GM12801 (cell line): ENCODE measurements around the gene SAMD8.

Experiments
- TF ChIP-seq, protein P1 (sequence below): IDR thresholded peaks from one replicate; pipeline ENCODE4 v1.5.1; 2011; ENCODE audit warnings: control low read depth; ENCODE audit not compliant: insufficient read length; ENCODE audit errors: extremely low read depth

SAMD8 gene

DNA sequence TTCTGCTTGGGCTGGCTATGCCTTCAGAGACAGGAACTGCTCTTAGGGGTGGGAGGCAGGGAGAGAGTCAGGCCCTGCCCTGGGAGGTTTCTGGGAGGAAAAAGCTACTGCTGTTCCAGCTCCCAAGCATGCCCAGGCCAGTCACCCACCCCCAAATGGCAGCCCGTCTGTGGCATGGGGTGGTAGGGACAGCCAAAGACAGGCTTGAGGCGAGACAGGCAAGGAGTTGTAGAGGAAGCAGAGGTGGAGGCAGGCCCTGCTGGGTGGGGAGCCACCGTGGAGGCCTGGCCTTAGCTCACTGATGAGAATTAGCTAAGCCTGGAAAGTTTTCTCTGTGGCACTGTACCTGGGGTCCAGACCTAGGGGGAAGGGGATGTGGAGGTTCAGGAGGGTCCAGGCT, 6.6 kb upstream of the SAMD8 start:
- TF ChIP-seq, protein P1, sequence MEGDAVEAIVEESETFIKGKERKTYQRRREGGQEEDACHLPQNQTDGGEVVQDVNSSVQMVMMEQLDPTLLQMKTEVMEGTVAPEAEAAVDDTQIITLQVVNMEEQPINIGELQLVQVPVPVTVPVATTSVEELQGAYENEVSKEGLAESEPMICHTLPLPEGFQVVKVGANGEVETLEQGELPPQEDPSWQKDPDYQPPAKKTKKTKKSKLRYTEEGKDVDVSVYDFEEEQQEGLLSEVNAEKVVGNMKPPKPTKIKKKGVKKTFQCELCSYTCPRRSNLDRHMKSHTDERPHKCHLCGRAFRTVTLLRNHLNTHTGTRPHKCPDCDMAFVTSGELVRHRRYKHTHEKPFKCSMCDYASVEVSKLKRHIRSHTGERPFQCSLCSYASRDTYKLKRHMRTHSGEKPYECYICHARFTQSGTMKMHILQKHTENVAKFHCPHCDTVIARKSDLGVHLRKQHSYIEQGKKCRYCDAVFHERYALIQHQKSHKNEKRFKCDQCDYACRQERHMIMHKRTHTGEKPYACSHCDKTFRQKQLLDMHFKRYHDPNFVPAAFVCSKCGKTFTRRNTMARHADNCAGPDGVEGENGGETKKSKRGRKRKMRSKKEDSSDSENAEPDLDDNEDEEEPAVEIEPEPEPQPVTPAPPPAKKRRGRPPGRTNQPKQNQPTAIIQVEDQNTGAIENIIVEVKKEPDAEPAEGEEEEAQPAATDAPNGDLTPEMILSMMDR: no peak

DNA sequence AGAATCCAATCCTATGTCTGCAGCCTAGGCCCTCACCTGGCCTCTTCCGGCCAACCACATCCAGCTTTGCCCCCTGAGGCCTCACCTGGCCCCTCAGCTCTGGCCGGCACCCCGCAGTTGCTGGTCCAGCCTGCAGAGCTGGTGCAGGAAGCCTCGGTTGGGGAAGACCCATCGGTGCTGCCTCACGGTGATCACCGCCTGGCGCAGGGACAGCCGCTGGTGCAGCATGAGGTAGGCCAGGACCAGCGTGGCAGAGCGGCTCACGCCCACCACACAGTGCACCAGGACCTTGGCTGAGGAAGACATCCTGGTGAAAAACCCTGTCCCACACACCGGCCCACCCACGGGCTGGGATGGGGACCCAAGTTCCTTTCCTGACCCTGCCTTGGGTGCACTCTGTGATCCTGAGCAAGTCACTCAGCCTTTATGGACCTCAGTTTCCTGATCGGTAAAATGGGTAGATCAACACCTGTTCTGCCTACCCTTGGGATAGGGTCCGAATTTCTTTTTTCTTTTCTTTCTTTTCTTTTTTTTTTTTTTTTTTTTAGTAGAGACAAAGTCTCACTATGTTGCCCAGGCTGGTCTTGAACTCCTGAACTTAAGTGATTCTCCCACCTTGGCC, 5.8 kb upstream of the SAMD8 start:
- TF ChIP-seq, protein P1: no peak

DNA sequence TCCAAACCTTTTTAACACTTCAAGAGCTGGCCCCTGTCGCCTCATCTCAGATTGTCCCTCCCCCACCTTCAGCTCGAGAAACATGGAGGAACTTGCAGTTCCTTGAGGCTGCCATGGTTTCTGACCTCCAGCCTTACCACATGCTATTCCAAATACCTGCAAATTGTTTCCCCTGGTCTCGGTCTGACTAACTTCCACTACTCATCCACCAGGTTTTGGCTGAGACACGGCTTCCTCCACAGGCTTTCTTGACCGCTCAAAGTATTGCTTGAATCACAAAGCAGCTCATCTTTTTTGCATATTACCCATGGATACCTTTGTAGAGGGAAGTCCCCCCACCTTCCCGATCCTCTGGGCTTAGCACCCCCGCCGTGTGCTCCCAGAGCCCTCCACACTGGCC, 5.2 kb upstream of the SAMD8 start:
- TF ChIP-seq, protein P1: no peak

DNA sequence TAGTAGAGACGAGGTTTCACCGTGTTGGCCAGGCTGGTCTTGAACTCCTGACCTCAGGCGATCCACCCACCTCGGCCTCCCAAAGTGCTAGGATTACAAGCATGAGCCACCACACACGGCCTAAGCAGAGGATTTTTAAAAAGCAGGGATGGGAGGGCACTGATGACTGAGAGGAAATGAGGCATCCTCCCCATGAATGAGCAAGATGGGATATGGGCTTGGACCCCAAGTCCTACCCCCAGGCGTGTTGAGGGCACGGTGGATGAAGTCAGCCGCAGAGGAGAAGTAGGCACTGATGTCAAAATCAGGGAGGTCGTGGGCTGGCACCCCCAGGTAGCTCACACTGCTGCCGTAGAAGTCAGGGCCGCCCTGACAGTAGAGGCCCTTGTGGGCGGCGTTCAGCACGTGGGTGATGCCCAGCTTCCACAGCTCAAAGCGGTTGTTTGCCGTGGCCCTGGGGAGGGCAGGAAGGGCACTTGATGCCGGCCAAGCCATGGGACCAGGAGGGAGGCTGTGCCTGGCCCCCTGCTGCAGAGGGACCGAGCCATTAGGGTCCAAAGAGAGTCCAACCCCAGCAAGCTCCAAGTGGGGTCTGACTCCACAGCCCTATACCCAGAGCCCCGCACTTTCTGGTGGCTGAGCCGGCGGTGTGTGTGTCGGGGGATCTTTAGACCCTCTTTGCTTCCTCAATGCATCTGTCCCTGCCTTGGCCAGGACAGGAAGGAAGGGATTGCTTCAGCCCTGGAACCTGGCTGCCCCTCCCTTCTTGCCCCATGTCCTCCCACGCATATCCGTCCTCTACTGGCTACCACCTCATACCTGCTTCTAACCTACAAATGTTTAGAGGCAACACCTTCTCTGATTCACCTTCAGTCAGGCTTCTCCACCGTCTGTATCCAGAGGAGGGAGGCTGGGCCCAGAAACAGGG, 3.4 kb upstream of the SAMD8 start:
- TF ChIP-seq, protein P1: no peak

DNA sequence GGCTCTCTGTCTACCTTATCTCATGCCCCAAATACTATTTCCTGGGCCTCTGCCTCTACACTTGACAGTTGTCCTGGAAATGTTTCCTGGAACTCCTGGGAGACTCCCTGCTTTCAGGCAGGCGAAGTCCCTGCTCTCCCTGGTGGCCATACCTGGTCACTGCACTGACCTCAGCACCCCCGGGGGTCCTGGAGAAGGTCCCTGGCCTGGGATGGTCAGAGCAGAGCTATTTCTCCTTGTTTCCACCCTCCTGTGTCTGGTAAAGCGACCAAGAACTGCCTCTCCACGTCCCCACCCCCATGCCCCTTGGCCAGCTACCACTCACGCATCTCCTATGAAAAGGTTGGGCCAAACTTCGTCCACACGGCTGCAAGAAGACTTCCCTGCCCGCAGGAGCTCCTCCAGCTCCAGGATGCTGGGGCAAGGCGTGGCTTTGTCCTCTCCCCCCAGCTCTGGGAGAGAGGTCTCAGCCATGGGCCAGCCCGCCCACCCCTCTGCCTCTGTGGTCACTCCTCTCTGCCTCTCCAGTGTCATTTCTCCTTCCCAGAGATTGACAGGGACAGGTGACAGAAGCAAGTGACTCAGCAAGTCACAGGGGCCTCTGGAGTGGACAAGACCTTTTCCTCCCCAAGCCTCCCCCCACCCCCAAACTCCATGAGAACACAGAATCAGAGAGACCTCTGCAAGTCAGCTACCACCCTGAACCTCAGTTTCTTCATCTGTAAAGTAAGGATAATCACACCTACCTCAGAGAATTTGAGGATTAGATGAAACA, 2.6 kb upstream of the SAMD8 start:
- TF ChIP-seq, protein P1: no peak

DNA sequence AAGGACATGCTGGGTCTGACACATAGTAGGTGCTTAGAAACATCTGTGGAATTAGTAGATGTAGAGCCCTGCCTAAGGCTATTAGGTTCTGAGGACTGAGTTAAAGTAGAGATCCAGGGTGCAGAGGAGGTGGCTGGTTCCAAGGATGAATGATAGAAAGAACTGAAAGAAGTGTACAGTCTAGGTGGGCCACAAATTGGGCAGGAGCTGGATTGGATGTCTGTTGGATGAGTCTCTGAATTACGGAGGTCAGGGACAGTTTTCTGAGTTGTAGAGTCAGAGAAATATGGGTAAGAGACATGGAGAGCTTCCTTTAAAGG, 2.0 kb upstream of the SAMD8 start:
- TF ChIP-seq, protein P1: no peak

DNA sequence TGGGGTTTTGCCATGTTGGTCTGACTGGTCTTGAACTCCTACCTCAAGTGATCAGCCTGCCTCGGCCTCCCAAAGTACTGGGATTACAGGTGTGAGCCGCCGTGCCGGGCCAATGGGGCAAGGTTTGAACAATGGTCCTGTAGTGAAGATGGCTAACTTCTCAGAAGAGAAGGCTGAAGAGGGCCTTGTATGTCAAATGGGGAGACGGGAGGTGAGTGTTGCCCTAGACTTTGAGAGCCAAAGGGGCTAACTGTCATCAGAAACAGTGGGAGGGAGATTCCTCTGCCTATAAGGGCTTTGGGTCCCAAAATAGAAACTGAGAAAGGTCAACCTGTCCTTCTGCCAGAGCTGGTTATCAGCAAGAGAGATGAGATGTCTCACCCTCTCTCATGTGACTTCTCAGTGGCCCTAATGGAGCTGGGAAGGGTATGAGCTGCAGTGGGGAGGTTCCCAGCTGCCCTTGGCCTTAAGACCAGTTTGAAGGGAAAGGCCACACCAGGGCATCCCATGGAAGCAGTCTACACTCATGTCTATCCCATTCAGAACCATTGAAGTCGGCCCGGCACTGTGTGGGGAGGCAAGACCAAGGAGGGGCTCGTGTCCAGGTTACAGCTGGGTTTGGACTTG, 1.3 kb upstream of the SAMD8 start:
- TF ChIP-seq, protein P1: no peak
